GM10248 (cell line): ENCODE data around the gene CACNA2D1.

Source experiments
- CTCF ChIA-PET: fragments of 300-600 bp; sonication (Branson Sonifier 250); formaldehyde crosslinking; extraction: SDS; loops from one replicate; lab custom pipeline; 2021; ENCODE audit warnings: antibody characterized with exemption; lab: Yijun Ruan, JAX
- POLR2A ChIA-PET: fragments of 350-650 bp; sonication (Branson Sonifier 250); formaldehyde crosslinking; extraction: SDS; loops from one replicate; lab custom pipeline; 2020; ENCODE audit warnings: antibody characterized with exemption; lab: Yijun Ruan, JAX
- DNase-seq: peaks from one replicate; pipeline ENCODE4 v3.0.0; 2012; ENCODE audit errors: extremely low spot score
- CTCF ChIP-seq: IDR thresholded peaks from 2 replicates; pipeline ENCODE4 v1.5.1; 2012; ENCODE audit warnings: mild to moderate bottlenecking, low read depth; ENCODE audit errors: extremely low read depth, missing control alignments, control extremely low read depth

CACNA2D1 gene

DNA sequence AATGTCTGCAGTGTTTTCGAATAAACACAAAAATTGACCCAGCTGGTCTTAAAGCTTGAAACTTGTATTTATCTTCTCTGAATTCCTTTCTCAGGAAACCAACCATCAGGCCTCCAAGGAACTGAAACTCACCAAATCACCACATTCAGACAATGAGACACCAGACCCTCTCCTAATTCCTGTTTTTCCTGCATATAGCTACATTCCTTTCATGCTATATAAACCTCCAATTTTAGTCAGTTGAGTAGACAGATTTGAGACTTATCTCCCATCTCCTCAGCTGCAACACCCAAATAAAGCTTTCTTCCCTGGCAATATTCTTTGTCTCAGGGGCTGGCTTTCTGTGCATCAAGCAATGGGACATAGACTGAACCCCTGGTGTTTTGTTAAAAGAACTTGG lies 317.0 kb downstream of the CACNA2D1 start:
- ChIA-PET POLR2A (no interaction called here), CTCF (interaction anchor here (1.0 to 1.3 kb wide), 2 partner anchors 12 to 13 kb away, joined by 3 to 4 read pairs; no protein-coding TSS in a partner anchor)
- no peak for TF ChIP-seq CTCF
- DNase-seq = no peak

DNA sequence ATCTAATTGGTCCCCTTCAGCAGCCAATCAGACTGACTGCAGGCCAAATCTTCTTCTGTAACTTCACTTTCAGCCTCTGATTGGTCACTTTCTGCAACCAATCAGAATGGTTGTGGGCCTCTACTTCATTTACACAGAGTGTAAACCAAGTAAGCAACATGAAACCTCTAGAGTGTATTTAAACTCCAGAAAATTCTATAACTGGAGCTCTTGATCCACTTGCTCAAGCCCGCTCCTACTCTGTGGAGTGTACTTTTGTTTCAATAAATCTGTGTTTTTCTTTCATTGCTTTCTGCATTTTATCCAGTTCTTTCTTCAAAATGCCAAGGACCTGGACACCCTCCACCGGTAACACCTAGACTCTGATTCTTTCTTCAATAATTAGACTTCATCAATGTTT lies 319.1 kb downstream of the CACNA2D1 start:
- ChIA-PET POLR2A (no interaction called here), CTCF (interaction anchor here (1.4 kb wide), 2 partner anchors 20 to 23 kb away, joined by 3 read pairs; no protein-coding TSS in a partner anchor)
- no peak for DNase-seq
- TF ChIP-seq CTCF = no peak

- ChIA-PET POLR2A (no interaction called here), CTCF (no interaction called here)
- DNase-seq = no peak
- TF ChIP-seq CTCF = no peak
These were observed 321.3 kb downstream of the CACNA2D1 start for GRCh38 chr7:82122275-82122674.

- POLR2A ChIA-PET = no interaction called here
These were observed 329.3 kb downstream of the CACNA2D1 start for GRCh38 chr7:82114237-82114636.

GRCh38 chr7:82110146-82110840 lies 333.3 kb downstream of the CACNA2D1 start:
- CTCF ChIA-PET = no interaction called here
- TF ChIP-seq CTCF = no peak
- no peak for DNase-seq
- POLR2A ChIA-PET = no interaction called here

More at GRCh38 chr7:82114237-82114636, 329.3 kb downstream of the CACNA2D1 start:
- DNase-seq = no peak
- CTCF ChIA-PET = interaction anchor here (1.1 to 1.6 kb wide), 3 partner anchors 9 to 12 kb away, joined by 3 to 4 read pairs (median 3); no protein-coding TSS in a partner anchor
- TF ChIP-seq CTCF = no peak

- TF ChIP-seq CTCF = no peak
- POLR2A ChIA-PET = no interaction called here
- DNase-seq = no peak
- CTCF ChIA-PET = no interaction called here
These were observed 334.3 kb downstream of the CACNA2D1 start for GRCh38 chr7:82109288-82109687.
